Thyroid gland (tissue), 4 donors: ENCODE results near the gene RILP.
A peak's percentile ranks its signal among the peaks of the same experiment; 100 is the strongest.

ENCODE experiments used
- POLR2A ChIP-seq, 2 donors: fragments of 450-650 bp; IDR thresholded peaks; one replicate each; pipeline ENCODE4 v1.6.1; 2017; ENCODE audit warnings: antibody characterized with exemption in 2 of 2, mild to moderate bottlenecking in 2 of 2, moderate library complexity in 1 of 2
- TF ChIP-seq, protein P1 (sequence below), 6 experiments: fragments of 200-600 bp in 3 of 6; fragments of 450-650 bp in 3 of 6; sonication (generic) in 3 of 6; IDR thresholded peaks; one replicate each; pipeline ENCODE4 v1.5.1; 2016 to 2019; ENCODE audit warnings: antibody characterized with exemption in 6 of 6, mild to moderate bottlenecking in 2 of 6, inconsistent platforms in 1 of 6, moderate library complexity in 1 of 6

DNA sequence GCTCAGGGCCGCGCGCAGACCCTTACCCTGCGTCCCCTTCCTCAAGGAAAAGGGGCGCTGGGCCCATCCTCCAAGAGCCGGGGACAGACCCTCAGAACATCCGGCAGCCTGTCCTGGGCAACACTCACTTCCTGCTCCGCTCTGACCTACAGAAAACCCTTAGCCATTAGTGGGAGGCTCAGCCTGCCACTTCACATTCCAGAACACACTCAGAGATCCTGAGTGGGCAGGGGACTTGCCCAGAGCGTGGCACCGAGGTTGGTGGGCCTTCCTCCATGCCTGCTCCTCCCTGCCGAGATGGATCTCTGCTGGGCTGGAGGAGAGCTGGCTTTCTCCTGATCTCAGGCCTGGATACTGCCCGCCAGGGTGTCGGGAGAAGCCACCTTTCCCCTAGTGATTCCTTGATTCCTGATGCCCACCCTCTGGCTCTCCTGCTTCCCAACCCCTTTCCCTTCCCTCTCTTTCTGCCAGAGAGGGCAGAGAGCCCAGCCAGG is 5.6 kb downstream of the RILP start:
- TF ChIP-seq POLR2A (IDR thresholded peaks at IDR 0.05) = peak in 1 of 2 donors; percentile 53
- TF ChIP-seq, protein P1, sequence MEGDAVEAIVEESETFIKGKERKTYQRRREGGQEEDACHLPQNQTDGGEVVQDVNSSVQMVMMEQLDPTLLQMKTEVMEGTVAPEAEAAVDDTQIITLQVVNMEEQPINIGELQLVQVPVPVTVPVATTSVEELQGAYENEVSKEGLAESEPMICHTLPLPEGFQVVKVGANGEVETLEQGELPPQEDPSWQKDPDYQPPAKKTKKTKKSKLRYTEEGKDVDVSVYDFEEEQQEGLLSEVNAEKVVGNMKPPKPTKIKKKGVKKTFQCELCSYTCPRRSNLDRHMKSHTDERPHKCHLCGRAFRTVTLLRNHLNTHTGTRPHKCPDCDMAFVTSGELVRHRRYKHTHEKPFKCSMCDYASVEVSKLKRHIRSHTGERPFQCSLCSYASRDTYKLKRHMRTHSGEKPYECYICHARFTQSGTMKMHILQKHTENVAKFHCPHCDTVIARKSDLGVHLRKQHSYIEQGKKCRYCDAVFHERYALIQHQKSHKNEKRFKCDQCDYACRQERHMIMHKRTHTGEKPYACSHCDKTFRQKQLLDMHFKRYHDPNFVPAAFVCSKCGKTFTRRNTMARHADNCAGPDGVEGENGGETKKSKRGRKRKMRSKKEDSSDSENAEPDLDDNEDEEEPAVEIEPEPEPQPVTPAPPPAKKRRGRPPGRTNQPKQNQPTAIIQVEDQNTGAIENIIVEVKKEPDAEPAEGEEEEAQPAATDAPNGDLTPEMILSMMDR (IDR thresholded peaks at IDR 0.05) = no peak
